ENCODE data around the gene LIPC. TPM values are rescaled to one million over a fixed set of nuclear protein-coding genes. Genes with fewer than 3 reads are reported as not detected.

The LIPC gene
- total and polyA plus RNA-seq, 2 experiments from 2014 or later, result not detected

DNA sequence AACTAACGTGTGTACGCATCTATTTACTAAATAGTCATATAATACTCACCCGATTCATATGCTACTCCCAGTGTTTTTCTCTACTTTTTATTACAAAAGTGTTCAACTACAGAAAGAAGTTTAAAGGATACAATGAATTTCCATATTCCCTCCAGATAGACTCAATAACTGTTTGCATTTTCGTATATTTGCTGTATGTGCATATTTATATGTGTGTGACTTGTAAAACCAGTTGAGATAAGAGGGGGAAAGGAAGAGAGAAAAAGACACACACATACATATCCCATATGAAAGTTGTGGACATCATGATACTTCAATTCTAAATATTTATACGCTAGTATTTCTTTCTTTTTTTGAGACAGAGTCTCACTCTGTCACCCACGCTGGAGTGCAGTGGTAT is 14.1 kb downstream of the LIPC start (continued):
- TF ChIP-seq, protein P1, sequence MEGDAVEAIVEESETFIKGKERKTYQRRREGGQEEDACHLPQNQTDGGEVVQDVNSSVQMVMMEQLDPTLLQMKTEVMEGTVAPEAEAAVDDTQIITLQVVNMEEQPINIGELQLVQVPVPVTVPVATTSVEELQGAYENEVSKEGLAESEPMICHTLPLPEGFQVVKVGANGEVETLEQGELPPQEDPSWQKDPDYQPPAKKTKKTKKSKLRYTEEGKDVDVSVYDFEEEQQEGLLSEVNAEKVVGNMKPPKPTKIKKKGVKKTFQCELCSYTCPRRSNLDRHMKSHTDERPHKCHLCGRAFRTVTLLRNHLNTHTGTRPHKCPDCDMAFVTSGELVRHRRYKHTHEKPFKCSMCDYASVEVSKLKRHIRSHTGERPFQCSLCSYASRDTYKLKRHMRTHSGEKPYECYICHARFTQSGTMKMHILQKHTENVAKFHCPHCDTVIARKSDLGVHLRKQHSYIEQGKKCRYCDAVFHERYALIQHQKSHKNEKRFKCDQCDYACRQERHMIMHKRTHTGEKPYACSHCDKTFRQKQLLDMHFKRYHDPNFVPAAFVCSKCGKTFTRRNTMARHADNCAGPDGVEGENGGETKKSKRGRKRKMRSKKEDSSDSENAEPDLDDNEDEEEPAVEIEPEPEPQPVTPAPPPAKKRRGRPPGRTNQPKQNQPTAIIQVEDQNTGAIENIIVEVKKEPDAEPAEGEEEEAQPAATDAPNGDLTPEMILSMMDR (conservative IDR thresholded peaks at IDR 0.05; ENCODE audit: low read depth in 2 of 2), result no peak
- TF ChIP-seq NANOG (IDR thresholded peaks at IDR 0.05; ENCODE audit: borderline replicate concordance) (no peak), CREB1 (CRISPR knock-in tag; IDR thresholded peaks at IDR 0.05; ENCODE audit: low read depth) (no peak), EZH2phosphoT487 (IDR thresholded peaks at IDR 0.05; ENCODE audit: unreplicated experiment) (no peak), ZNF331 (CRISPR knock-in tag; IDR thresholded peaks at IDR 0.05; ENCODE audit: low read depth) (no peak), STAT1 (IDR thresholded peaks at IDR 0.05; ENCODE audit: unreplicated experiment) (no peak), POLR2AphosphoS5 (IDR thresholded peaks at IDR 0.05; ENCODE audit: low read depth) (no peak)
- TF ChIP-seq, protein P2, sequence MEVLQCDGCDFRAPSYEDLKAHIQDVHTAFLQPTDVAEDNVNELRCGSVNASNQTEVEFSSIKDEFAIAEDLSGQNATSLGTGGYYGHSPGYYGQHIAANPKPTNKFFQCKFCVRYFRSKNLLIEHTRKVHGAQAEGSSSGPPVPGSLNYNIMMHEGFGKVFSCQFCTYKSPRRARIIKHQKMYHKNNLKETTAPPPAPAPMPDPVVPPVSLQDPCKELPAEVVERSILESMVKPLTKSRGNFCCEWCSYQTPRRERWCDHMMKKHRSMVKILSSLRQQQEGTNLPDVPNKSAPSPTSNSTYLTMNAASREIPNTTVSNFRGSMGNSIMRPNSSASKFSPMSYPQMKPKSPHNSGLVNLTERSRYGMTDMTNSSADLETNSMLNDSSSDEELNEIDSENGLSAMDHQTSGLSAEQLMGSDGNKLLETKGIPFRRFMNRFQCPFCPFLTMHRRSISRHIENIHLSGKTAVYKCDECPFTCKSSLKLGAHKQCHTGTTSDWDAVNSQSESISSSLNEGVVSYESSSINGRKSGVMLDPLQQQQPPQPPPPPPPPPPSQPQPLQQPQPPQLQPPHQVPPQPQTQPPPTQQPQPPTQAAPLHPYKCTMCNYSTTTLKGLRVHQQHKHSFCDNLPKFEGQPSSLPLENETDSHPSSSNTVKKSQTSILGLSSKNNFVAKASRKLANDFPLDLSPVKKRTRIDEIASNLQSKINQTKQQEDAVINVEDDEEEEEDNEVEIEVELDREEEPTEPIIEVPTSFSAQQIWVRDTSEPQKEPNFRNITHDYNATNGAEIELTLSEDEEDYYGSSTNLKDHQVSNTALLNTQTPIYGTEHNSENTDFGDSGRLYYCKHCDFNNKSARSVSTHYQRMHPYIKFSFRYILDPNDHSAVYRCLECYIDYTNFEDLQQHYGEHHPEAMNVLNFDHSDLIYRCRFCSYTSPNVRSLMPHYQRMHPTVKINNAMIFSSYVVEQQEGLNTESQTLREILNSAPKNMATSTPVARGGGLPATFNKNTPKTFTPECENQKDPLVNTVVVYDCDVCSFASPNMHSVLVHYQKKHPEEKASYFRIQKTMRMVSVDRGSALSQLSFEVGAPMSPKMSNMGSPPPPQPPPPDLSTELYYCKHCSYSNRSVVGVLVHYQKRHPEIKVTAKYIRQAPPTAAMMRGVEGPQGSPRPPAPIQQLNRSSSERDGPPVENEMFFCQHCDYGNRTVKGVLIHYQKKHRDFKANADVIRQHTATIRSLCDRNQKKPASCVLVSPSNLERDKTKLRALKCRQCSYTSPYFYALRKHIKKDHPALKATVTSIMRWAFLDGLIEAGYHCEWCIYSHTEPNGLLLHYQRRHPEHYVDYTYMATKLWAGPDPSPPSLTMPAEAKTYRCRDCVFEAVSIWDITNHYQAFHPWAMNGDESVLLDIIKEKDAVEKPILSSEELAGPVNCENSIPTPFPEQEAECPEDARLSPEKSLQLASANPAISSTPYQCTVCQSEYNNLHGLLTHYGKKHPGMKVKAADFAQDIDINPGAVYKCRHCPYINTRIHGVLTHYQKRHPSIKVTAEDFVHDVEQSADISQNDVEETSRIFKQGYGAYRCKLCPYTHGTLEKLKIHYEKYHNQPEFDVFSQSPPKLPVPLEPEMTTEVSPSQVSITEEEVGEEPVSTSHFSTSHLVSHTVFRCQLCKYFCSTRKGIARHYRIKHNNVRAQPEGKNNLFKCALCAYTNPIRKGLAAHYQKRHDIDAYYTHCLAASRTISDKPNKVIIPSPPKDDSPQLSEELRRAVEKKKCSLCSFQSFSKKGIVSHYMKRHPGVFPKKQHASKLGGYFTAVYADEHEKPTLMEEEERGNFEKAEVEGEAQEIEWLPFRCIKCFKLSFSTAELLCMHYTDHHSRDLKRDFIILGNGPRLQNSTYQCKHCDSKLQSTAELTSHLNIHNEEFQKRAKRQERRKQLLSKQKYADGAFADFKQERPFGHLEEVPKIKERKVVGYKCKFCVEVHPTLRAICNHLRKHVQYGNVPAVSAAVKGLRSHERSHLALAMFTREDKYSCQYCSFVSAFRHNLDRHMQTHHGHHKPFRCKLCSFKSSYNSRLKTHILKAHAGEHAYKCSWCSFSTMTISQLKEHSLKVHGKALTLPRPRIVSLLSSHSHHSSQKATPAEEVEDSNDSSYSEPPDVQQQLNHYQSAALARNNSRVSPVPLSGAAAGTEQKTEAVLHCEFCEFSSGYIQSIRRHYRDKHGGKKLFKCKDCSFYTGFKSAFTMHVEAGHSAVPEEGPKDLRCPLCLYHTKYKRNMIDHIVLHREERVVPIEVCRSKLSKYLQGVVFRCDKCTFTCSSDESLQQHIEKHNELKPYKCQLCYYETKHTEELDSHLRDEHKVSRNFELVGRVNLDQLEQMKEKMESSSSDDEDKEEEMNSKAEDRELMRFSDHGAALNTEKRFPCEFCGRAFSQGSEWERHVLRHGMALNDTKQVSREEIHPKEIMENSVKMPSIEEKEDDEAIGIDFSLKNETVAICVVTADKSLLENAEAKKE (CRISPR knock-in tag; IDR thresholded peaks at IDR 0.05), result no peak

DNA sequence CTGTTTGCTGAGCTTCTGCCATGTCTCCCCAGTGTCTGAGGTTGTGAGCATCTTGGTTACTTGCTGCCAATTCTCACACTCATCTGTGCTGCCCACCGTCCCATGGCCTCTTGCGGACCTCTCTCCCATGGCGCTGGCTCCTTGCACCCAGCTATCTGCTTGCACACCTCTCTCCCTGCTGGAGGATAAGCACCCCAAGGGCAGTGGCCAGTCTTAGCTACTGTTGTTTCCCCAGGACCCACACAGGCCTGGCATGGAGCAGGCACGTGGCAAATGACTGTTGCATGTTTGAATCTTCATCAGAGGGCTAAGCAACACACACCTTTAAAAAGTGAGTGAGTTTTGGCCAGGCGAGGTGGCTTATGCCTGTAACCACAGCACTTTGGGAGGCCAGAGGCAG is 14.7 kb downstream of the LIPC start:
- H3K27me3 ChIP-seq (ENCODE audit: insufficient read depth), result no peaks in the 10 kb centered on the region
- Mint-ChIP-seq H3K9me3 (no peaks in the 10 kb centered on the region), H3K36me3 (ENCODE audit: low read depth) (no peaks in the 10 kb centered on the region), H3K4me1 (peaks cover 21% of the 10 kb centered on the region), H3K4me3 (no peak overlapping the region), H3K27me3 (ENCODE audit: insufficient read depth, low read depth, poor library complexity) (peaks cover 10% of the 10 kb centered on the region), H3K27ac (no peak overlapping the region)
- H3K36me3 ChIP-seq (ENCODE audit: insufficient read depth), result no peaks in the 10 kb centered on the region
- H4K20me1 ChIP-seq (replicated peaks; ENCODE audit: insufficient read depth), result no peaks in the 10 kb centered on the region
- H2AFZ ChIP-seq, result no peak overlapping the region
- no peaks in the 10 kb centered on the region for H3K79me2 ChIP-seq (replicated peaks; ENCODE audit: insufficient read depth)
- peaks cover 21% of the 10 kb centered on the region for H3K4me1 ChIP-seq (ENCODE audit: insufficient read depth)
- no peak for ATAC-seq
- no peaks in the 10 kb centered on the region for H3F3A ChIP-seq (replicated peaks; ENCODE audit: low read depth)
- no peak for DNase-seq (ENCODE audit: low spot score)
- H3K4me2 ChIP-seq, result no peak overlapping the region
- no peak overlapping the region for H3K27ac ChIP-seq (ENCODE audit: low read depth)
- H3K4me3 ChIP-seq, result no peak overlapping the region
- H3K9me2 ChIP-seq (ENCODE audit: insufficient read depth), result 0 out of 2 replicates have a peak, but pooled peaks cover 6% of the 10 kb centered on the region
- TF ChIP-seq EZH2phosphoT487 (IDR thresholded peaks at IDR 0.05; ENCODE audit: unreplicated experiment), result no peak
- TF ChIP-seq, protein P2 (CRISPR knock-in tag; IDR thresholded peaks at IDR 0.05), result no peak
